HL-60/S4 treated with retinoic acid at 250 ng/mL for 4 days and 3 days (cell line): ENCODE measurements around the gene CBFA2T3.
"Not testable (repeated sequence)": the region's sequence is repeated elsewhere in the genome, so short reads cannot be mapped to it uniquely, and the experiment has no call there.

Experiments
- in situ Hi-C: fragments of 300-500 bp; cut with MboI; formaldehyde crosslinking; loops from 2 replicates; pipeline ENCODE4 v1.7.0; 2022; ENCODE audit warnings: low sequenced_read_pairs

CBFA2T3 gene

DNA sequence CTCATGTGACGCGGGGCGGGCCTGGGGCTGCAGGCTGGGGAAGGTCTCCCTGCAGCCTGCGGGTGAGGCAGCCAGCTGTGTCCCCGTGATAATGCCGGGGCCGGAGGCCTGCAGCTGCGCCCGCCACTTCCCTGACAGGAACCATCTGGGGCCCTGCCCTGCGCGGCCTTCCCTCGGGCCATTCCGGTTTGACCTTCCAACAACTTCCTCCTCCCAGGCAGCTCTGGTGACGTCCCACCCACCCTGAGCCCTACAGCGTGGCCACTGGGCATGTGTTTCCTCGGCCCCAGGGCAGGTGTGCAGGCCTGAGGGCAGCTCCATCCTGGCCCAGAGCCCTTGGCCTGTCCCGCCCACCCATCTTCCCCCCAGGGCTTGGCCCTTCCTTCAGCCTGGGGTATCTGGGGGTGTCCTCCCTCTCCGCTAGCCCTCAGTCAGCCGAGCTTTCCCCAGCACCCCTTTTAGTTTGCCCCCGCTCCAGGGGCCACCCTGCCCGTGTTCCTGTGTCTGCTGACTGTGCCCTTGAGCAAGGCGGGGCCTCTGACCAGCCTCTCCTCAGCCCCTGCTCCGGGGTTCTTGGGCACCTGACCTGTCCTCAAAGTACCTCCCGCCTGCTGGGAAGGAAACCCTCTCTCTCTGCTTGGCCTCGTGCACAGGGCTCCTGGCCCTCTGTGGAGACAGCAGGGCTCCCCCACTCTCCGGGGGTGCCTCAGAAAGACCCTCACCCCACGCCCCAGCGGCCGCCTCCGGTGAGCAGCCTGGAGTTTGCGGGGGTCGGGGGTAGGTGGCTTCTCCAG lies at the start of gene CBFA2T3:
TSS of gene CBFA2T3 (minus strand) at position 190 of the 794 bp plus-strand sequence. CDS start 400 bp downstream, outside the sequence.
- in situ Hi-C loops, result no loop called here

DNA sequence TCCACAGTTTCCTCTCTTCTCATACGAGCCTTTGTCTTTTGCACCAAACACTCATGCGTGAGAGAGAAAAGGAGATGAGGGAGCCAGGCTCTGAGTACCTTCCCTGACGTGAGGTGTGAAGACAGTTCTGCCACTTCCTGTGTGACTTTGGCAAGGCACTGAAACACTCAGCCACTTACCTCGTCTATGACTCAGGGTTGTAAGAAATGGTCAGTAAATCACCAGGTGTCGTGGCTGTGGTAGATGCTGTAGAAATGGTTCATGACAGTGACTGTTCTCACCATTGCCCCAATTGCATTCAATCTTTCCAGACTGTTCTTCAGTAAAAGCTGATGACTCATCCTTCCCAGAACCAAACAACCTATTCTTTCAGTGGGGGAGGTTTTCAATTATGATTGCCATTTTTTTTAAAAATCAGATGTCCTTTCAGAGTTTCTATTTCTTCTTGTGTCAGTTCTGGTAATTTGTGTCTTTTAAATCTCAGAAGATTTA lies 49.2 kb upstream of the CBFA2T3 start:
- in situ Hi-C loops, result no loop called here

DNA sequence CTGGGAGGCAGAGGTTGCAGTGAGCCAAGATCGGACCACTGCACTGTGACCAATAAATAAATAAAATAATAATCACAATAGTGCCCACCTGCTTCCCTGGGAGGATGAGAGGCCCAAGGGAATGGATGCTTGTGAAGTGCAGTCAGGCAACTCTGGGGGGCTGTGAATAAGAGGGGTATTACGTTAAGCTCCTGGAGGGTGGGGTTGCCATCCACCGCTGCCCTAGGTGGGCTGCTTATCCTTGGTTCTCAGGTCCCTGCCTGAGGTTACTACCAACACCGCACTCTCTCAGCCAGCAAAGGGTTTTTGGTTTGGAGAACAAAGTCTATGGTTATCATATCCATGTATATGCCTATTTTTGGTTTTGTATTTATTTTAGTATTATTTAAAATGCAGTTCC lies 48.6 kb upstream of the CBFA2T3 start:
- in situ Hi-C loops, result no loop called here

DNA sequence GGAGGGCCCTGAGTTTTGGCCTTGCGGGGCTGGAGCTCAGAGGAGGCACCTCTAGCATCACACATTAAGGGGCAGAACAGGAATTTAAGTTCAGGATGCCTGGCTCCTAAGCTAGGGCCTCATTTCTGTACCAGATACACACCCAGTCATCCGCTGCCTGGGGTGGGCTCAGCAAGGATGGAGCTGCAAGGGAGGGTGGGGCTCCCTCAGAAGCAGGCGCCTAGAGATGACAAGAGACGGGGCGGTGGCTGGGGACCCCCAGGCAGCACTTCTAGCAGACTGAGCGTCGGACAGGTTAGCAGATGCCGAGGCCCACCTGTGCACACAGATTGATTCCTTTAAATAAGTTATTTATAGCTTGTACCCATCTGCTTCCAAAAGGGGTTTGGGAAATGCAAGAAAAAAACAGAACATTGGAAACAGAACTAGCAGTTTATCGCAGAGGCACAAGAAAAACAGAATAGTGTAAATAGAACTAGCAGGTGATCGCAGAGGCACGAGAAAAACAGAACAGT lies 47.6 kb upstream of the CBFA2T3 start:
- in situ Hi-C loops, result no loop called here

DNA sequence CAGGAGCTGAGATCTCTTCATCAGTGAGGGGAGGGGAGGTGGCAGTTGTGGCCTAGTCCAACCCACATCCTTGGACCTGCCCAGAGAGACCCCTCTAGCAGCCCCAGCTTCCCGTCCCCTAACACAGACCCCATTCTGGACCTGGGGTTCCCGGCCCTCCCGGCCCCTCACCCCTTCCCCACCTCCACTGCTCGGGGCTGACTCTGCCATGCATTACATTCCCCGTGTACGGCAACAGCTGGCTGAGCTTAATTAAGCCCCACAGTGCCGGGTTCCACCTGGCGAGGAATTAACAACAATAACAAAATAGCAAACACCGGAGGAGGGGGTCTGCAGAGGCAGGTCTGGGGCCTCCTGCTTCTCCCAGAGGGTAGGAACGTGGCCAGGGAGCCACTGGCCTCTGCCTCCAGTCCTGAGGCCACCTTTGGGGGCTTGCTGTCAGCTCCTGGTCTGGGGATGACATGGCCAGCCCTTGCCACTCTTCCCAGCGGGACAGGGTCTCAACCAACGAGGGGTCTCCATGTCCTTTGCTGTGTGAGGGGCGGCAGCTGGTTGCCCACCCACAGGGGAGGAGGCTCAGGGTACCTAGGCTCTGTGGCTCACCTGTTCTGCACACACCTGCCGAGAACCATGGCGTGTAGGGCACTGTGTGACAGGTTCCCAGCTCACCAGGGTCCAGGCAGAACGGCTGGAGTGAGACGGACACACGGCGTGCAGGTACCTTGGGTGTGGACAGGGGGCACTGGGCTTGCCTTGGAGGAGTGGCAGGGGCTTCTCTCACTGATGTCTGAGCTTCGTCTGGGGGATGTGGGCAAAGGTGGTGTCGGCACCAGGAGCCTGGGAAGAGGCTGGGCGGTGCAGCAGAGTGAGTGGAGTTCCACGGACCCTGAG lies 46.9 kb upstream of the CBFA2T3 start:
- in situ Hi-C loops, result no loop called here

DNA sequence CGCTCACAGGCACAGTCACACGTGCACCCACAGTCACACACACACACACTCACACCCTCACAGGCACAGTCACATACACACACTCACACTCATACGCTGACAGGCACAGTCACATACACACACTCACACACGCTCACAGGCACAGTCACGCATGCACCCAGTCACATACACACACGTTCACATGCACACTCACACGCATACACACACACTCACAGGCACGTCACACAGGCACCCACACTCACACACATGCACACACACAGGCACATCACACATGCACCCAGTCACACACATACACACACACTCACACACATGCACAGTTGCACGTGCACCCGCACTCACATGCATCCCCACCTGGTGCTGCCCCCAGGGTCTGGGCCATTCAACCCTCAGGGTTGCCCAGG lies 46.1 kb upstream of the CBFA2T3 start:
- in situ Hi-C loops, result no loop called here

DNA sequence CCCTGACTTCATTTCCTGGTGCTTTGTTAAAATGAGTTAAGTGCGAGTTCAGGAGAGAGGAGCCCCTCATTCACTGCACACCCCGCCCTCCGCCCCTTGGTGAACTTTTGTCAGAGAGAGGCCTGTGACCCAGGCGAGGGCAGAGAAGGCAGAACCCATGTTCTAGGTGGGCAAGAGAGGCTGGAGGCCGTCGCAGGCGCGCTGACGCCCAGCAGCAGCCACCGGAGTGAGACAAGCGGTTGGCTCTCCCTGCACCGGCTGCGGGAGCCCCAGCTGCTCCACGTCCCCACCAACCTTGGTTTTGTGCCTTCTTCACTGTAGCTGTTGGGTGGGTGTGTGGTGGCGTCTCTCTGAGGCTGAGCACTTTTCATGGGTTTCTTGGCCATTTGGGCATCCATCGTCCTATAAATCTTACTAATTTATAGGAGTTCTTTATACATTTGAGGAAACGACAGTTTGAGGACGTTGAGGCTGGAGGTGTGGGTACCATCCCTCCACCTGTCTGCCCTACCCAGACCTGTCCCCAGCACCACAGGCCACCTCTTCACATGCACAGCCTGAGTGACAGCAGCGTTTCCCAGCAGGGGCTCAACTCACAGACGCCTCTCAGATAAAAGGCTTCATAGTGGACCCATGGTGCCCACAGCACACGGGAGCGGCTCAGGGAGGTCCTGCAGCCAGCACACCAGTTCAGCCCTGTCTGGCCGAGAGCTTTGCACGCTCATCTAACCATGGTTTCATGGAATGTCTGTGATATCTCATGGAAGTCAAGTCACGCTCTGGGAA lies 45.2 kb upstream of the CBFA2T3 start:
- in situ Hi-C loops, result no loop called here

DNA sequence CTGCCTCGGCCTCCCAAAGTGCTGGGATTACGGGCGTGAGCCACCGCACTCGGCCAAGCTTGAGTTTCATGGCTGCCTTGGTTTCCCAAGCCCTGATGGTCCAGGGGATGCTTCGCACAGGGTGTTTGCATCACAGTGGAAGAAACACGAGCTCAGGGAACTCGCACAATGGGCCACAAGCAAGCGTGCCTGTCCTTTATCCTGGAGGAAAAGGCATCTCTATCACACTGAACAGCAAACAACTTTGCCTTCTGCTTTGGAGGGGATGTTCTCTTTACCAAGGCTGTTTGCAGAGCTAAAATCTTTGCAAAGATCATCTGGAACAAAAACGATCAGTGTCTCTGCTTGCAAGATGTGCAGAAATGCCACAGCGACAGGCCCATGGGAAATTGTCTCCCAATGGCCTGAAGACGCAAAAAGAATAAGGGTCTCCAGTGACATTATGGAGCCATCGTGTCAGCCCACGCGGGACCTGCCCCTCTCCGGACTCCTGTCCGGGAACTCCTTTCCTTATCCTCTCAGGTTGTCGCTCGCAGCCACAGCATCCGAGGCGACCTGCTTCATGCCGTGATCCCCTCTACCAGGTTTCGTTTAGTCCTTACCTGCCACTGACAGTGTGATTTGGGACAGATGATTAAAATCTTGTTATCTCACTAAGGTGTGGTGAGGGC lies 44.1 kb upstream of the CBFA2T3 start:
- in situ Hi-C loops, result no loop called here

DNA sequence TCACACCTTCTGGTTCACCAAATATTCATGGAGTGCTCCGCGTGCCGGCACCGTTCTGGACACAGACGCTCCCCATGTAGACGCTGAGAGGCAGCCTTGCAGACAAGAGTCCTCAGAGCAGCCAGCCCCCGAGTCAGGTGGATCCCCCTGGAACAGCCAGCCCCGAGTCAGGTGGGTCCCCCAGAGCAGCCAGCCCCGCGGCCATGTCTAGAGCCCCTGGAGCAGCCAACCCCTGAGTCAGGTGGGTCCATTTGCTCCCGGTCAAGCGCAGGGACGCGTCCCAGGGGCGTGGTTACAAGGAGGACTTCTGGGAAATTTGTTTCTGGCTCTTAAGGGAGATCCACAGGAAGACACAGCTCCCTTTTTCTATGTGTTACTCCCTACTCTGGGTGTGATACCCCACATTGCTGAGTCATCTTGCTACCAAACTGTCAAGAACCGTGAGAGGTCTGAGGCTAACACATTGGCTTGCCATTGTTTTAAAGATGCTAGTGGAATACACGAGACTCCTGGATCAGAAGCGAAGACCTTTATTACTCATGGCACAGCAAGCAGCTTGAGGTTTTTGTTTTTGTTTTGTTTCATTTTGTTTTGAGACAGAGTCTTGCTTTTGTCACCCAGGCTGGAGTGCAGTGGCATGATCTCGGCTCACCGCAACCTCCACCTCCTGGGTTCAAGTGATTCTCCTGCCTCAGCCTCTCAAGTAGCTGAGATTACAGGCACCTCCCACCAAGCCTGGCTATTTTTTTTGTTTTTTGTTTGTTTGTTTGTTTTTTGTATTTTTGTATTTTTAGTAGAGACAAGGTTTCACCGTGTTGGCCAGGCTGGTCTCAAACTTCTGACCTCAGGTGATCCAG lies 43.3 kb upstream of the CBFA2T3 start:
- in situ Hi-C loops, result no loop called here

DNA sequence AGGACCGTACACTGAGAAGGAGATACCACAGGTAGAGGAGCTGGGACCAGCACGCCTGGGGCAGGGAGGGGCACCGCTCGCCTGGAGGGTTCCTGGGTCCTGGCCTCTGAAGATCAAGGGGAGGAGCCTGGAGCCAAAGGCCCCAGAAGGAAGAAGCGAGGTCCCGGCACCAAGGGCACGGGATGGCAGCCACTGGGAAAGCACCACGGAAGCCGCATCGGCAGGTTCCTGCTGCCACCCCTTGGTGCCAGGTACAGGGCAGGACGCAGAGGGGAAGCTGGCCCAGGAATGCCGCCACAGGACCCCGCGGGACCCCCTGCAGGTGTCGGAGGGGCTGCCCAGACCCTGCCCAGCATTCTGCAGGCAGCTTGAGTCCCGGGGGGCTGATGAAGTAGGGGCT lies 42.5 kb upstream of the CBFA2T3 start:
- in situ Hi-C loops, result no loop called here

DNA sequence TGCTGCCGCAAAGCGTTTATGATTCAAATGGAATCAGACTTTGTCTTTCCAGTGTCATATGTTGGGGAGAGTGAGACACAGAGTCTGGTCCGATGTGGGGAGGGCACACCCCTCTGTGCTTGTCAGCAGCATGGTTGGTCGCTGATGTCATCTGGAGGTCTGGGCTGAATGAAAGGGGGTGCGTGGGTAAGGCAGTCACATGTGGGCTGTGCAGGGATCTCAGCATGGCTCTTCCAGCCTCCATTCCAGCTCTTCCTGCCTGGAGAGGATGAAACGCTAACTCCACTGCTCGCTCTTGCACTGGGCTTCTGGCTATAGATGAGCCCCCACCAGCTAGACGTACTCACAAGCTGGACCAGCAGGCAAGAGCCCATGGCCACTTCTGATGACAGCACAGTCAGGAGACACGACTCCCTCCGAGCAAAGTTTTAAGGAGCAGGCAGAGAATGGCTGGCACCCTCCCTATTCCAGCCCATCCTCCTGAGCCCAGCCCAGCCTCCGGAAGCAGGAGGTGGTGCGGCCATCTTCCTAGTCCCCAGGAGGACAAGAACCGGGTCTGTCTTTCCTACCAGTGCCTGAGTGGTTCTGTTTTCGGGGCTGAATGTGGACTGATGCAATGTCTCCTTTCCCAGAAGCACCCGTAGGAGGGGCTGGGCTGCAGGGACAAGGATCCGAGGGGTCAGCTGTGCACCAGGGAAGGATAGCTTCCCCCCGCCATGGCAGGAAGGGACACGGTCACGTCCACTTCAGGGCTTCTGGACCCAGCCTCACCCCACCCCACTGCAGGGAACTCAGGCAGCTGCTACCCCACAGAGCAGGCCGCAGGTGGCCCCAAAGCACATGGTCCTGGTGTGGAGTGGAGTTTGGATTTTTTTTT lies 41.5 kb upstream of the CBFA2T3 start:
- in situ Hi-C loops, result no loop called here

DNA sequence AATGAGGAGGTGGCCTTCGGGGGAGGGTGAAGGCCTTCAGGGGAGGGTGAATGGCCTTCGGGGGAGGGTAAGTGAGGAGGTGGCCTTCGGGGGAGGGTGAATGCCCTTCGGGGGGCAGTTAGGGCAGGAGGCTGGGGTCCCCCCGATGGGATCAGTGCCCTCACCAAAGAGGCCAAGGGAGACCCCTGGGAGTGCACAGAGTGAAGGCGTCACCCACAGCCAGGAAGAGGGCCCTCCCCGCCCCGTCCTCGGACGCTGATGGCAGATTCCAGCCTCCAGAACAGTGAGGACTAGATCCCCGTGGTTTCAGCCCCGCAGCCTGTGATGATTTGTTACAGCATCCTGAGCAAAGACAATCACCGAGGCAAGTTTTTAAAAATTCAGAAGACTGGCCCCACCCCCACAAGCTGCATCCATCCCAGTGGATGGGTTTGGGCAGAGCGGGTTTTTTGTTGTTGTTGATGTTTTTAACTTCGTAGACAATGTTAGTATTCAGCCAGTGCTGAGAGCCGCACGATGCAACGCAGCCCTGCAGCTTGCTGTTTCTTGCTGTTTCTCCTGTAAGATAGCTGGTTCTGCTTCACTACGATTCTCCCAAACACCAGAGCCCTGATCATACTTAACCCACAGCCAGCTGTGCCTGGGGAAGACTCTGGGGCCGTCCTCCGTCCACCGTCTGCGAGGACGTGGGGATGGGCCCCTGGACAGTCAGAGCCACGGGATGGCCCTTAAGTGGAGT lies 40.7 kb upstream of the CBFA2T3 start:
- in situ Hi-C loops, result no loop called here

DNA sequence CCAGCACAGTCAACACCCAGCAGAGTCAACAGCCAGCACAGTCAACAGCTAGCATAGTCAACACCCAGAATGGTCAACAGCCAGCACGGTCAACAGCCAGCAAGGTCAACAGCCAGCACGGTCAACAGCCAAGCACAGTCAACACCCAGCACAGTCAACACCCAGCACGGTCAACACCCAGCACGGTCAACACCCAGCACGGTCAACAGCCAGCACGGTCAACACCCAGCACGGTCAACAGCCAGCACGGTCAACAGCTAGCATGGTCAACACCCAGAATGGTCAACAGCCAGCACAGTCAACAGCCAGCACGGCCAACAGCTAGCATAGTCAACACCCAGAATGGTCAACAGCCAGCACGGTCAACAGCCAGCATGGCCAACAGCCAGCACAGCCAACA lies 39.6 kb upstream of the CBFA2T3 start:
- in situ Hi-C loops, result not testable (repeated sequence)

DNA sequence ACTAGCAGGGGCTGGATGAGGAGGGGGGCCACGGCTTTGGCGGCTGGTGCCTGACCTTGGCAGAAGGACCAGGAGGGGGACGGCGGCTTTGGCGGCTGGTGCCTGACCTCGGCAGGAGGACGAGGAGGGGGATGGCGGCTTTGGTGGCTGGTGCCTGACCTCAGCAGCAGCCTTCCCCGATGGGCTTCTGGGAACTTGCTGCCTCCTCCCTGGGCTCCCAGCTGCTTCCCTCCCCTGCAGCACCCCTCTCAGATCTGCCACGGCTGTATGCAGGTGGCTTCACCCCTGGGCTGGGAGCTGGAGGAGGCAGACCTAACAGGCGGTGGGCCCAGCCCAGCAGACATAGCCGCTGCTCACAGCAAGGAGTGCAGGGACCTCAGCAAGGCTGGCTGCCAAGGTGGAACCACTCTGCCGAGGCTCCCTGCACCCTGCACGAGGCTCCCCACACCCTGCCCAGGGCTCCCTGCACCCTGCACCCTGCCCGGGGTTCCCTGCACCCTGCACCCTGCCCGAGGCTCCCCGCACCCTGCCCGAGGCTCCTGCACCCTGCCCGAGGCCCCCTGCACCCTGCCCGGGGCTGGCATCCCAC lies 38.4 kb upstream of the CBFA2T3 start:
- in situ Hi-C loops, result no loop called here

DNA sequence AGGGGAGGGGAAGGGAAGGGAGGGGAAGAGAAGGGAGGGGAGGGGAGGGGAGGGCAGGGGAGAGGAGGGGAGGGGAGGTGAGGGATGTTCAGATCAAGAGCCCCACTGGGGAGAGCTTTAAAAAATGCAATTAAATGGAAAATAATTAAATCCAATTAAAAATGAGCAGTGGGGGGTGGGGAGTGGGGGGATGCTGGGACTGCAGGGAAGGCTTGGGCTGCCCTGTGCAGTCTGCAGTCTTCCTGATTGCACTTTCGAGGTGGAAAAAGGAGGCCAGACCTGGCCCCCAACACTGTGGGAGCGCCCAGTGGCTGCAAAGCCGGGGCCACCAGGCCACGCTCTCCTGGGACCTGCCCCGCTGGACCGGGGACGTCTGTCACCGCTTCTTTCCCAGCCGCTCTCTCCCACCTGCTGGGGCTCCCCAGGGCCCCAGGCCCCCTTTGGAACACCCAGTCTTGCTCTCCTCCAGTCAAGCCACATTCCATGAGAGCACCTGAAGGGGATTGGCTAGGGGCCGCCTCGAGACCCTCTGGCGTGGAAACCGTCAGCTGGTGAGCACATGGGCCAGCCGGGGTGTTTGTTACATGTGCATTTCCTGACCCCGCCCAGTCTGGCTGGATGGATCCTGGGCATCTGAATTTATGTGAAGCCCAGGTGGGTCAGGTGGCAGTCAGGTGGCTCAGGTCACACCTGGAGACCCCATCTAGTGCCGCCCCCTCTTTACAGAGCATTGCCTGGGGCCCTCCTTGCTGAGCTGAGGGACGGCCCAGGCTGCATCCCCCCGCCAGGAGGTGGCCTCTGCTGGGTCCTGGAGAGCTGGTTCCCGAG lies 37.6 kb upstream of the CBFA2T3 start:
- in situ Hi-C loops, result no loop called here

DNA sequence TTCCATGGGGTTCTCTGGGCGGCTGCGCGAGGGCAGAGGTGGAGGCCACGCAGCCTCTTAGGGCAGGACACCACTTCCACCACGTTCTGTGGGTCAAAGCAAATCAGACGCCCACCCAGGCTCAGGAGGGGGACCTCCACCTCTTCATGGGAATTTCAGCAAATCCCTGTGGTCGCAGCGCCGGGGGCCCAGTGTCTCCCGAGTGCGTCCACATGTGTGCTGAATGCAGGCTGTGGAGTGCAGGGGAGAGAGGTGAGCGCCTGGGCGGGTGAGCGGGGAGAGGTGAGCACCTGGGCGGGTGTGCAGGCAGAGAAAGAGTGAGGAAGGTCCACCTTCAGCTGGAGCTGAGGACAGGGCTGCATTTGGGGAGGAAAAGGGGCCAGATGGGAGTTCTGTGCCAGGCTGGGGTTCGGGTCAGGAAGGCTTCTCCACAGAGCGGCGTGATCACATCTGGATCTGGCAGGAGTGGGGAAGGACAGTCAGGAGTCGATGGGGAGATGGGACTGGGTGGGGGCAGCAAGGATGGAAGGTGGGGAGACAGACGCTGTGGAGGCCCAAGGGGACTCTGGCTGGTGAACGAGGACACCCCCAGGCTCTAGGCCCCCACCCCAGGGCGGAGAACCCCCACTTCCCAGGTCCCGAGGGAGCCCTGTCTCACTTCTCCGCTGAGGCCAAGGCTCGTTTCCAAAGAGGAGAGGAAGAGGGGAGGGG lies 36.8 kb upstream of the CBFA2T3 start:
- in situ Hi-C loops, result no loop called here
